ENCODE results near the gene TNRC6C.
A peak's percentile ranks its signal among the peaks of the same experiment; 100 is the strongest.

TNRC6C gene

DNA sequence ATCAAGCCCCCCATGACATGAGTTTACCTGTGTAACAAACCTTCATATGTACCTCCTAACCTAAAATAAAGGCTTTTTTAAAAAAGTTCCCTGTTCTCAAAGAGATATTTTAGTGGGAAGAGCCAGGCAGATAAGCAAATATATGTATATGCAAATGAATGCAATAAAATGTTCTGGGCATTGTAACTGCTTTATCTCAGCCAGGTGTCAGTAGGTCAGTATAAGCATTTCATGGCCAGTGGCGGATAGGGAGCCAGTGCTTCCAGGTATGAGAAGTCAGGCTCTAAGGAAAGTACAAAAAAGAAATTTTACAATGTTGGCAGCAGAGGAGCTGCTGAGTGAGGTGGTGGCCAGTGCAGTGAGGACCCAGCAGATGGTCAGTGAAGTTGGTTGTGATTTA lies 53.9 kb downstream of the TNRC6C start:
- Histone ChIP-seq H3K27me3 (ENCODE audit: control insufficient read depth in 3 of 3, insufficient read depth in 3 of 3, low read depth in 1 of 3, low read length in 3 of 3) (no peaks in the 10 kb centered on the region), H4K8ac (ENCODE audit: low read depth, low read length) (no peak overlapping the region)
- no CpG with 5 or more reads among the region's 1 CpG for WGBS, 2 donors (ENCODE audit: extremely low coverage in 2 of 2, insufficient read length in 2 of 2, insufficient replicate concordance in 1 of 2)

GRCh38 chr17:78013683-78014467 lies 55.4 kb downstream of the TNRC6C start:
- Histone ChIP-seq H2BK15ac (ENCODE audit: low read length) (no peak overlapping the region), H3K4ac (ENCODE audit: low read length) (no peak overlapping the region), H3K23ac (ENCODE audit: low read depth, low read length, poor library complexity) (no peak overlapping the region), H3K4me2 (ENCODE audit: insufficient read depth, low read length, poor library complexity, severe bottlenecking) (no peak overlapping the region), H3K36me3 (replicated peaks in 1 of 2; ENCODE audit: control insufficient read depth in 2 of 2, insufficient read depth in 2 of 2, low read length in 2 of 2) (peaks cover 5 to 54% of the 10 kb centered on the region in 2 donors), H3K14ac (ENCODE audit: low read length) (no peak overlapping the region), H3K9me3 (replicated peaks in 1 of 2; ENCODE audit: control insufficient read depth in 2 of 2, insufficient read depth in 1 of 2, low read depth in 1 of 2, low read length in 2 of 2) (peaks cover 0 to 2% of the 10 kb centered on the region in 2 donors), H4K91ac (ENCODE audit: low read depth, low read length, poor library complexity) (no peak overlapping the region), H4K8ac (ENCODE audit: low read depth, low read length) (no peak overlapping the region), H2AK5ac (ENCODE audit: low read depth, low read length) (no peak overlapping the region), H3K18ac (ENCODE audit: low read length) (no peak overlapping the region), H3K4me3 (ENCODE audit: low read length in 2 of 2) (no peak overlapping the region), H3K27ac (replicated peaks; ENCODE audit: low read length) (no peak overlapping the region), H3K9ac (ENCODE audit: low read depth, low read length, poor library complexity) (no peak overlapping the region), H2AFZ (ENCODE audit: low read length) (no peak overlapping the region), H2BK12ac (ENCODE audit: low read length) (no peak overlapping the region), H2BK120ac (ENCODE audit: low read depth, low read length) (no peak overlapping the region), H3K4me1 (ENCODE audit: control insufficient read depth in 2 of 2, insufficient read depth in 1 of 2, low read depth in 1 of 2, low read length in 2 of 2) (peaks cover 0 to 1% of the 10 kb centered on the region in 2 donors), H2BK5ac (ENCODE audit: low read length) (no peak overlapping the region), H3K79me1 (ENCODE audit: low read depth, low read length) (no peaks in the 10 kb centered on the region), H3K27me3 (ENCODE audit: control insufficient read depth in 3 of 3, insufficient read depth in 3 of 3, low read depth in 1 of 3, low read length in 3 of 3) (no peaks in the 10 kb centered on the region)
- peak; percentile 69 for DNase-seq (ENCODE audit: low spot score)
- WGBS, 2 donors (ENCODE audit: extremely low coverage in 2 of 2, insufficient read length in 2 of 2, insufficient replicate concordance in 1 of 2): no CpG with 5 or more reads among the region's 4 CpGs

More for the DNA sequence above, 53.9 kb downstream of the TNRC6C start:
- Histone ChIP-seq H2AK5ac (ENCODE audit: low read depth, low read length) (no peak overlapping the region), H2BK120ac (ENCODE audit: low read depth, low read length) (no peak overlapping the region), H2BK15ac (ENCODE audit: low read length) (no peak overlapping the region), H3K9ac (ENCODE audit: low read depth, low read length, poor library complexity) (no peak overlapping the region), H3K18ac (ENCODE audit: low read length) (no peak overlapping the region), H3K9me3 (replicated peaks in 1 of 2; ENCODE audit: control insufficient read depth in 2 of 2, insufficient read depth in 1 of 2, low read depth in 1 of 2, low read length in 2 of 2) (peaks cover 0 to 2% of the 10 kb centered on the region in 2 donors), H2AFZ (ENCODE audit: low read length) (no peak overlapping the region), H3K4me1 (ENCODE audit: control insufficient read depth in 2 of 2, insufficient read depth in 1 of 2, low read depth in 1 of 2, low read length in 2 of 2) (peaks cover 0 to 3% of the 10 kb centered on the region in 2 donors), H3K36me3 (replicated peaks in 1 of 2; ENCODE audit: control insufficient read depth in 2 of 2, insufficient read depth in 2 of 2, low read length in 2 of 2) (peaks cover 6 to 67% of the 10 kb centered on the region in 2 donors), H3K23ac (ENCODE audit: low read depth, low read length, poor library complexity) (no peak overlapping the region), H3K4me2 (ENCODE audit: insufficient read depth, low read length, poor library complexity, severe bottlenecking) (no peak overlapping the region), H3K4me3 (ENCODE audit: low read length in 2 of 2) (no peak overlapping the region), H2BK5ac (ENCODE audit: low read length) (no peak overlapping the region), H3K79me1 (ENCODE audit: low read depth, low read length) (no peaks in the 10 kb centered on the region), H4K91ac (ENCODE audit: low read depth, low read length, poor library complexity) (no peak overlapping the region), H3K4ac (ENCODE audit: low read length) (no peak overlapping the region), H3K14ac (ENCODE audit: low read length) (no peak overlapping the region), H2BK12ac (ENCODE audit: low read length) (no peak overlapping the region), H3K27ac (replicated peaks; ENCODE audit: low read length) (no peak overlapping the region)
- DNase-seq (ENCODE audit: low spot score): no peak

DNA sequence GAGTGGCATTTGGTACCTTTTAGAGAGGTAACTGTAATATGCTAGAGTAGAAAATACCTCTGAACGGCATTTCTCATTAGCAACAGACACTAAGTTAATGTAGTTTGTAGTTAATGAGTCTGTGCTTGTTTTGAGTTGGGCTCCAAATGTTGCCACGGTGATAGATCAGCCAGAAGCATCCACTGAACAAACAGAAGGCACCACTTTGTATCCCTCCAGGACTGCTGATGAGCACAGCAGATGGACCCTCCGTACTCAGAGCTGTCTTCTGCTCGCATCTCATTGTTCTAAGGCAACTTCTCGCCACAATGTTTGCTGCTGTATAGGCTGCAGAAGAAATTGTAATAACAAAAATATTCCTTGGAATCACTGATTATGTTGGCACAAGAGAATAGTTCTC lies 56.1 kb downstream of the TNRC6C start:
- no peak overlapping the region for H3K27ac ChIP-seq (replicated peaks; ENCODE audit: low read length)
- no peak overlapping the region for H2AK5ac ChIP-seq (ENCODE audit: low read depth, low read length)
- peaks cover 0 to 2% of the 10 kb centered on the region in 2 donors for H3K9me3 ChIP-seq (replicated peaks in 1 of 2; ENCODE audit: control insufficient read depth in 2 of 2, insufficient read depth in 1 of 2, low read depth in 1 of 2, low read length in 2 of 2)
- peaks cover 0 to 4% of the 10 kb centered on the region in 2 donors for H3K4me1 ChIP-seq (ENCODE audit: control insufficient read depth in 2 of 2, insufficient read depth in 1 of 2, low read depth in 1 of 2, low read length in 2 of 2)
- H3K23ac ChIP-seq (ENCODE audit: low read depth, low read length, poor library complexity): no peak overlapping the region
- H3K27me3 ChIP-seq (ENCODE audit: control insufficient read depth in 3 of 3, insufficient read depth in 3 of 3, low read depth in 1 of 3, low read length in 3 of 3): no peaks in the 10 kb centered on the region
- no peak overlapping the region for H2BK15ac ChIP-seq (ENCODE audit: low read length)
- no peak overlapping the region for H3K9ac ChIP-seq (ENCODE audit: low read depth, low read length, poor library complexity)
- H3K4me2 ChIP-seq (ENCODE audit: insufficient read depth, low read length, poor library complexity, severe bottlenecking): no peak overlapping the region
- H2BK12ac ChIP-seq (ENCODE audit: low read length): no peak overlapping the region
- peaks cover 4 to 49% of the 10 kb centered on the region in 2 donors for H3K36me3 ChIP-seq (replicated peaks in 1 of 2; ENCODE audit: control insufficient read depth in 2 of 2, insufficient read depth in 2 of 2, low read length in 2 of 2)
- H3K4me3 ChIP-seq (ENCODE audit: low read length in 2 of 2): no peak overlapping the region
- no peak overlapping the region for H3K18ac ChIP-seq (ENCODE audit: low read length)
- H4K8ac ChIP-seq (ENCODE audit: low read depth, low read length): no peak overlapping the region
- no peak for DNase-seq (ENCODE audit: low spot score)
- no peak overlapping the region for H4K91ac ChIP-seq (ENCODE audit: low read depth, low read length, poor library complexity)
- no peak overlapping the region for H3K4ac ChIP-seq (ENCODE audit: low read length)
- no peak overlapping the region for H2AFZ ChIP-seq (ENCODE audit: low read length)
- H2BK5ac ChIP-seq (ENCODE audit: low read length): no peak overlapping the region
- WGBS, 2 donors (ENCODE audit: extremely low coverage in 2 of 2, insufficient read length in 2 of 2, insufficient replicate concordance in 1 of 2): no CpG with 5 or more reads among the region's 5 CpGs
- H2BK120ac ChIP-seq (ENCODE audit: low read depth, low read length): no peak overlapping the region
- no peaks in the 10 kb centered on the region for H3K79me1 ChIP-seq (ENCODE audit: low read depth, low read length)
- no peak overlapping the region for H3K14ac ChIP-seq (ENCODE audit: low read length)

GRCh38 chr17:78016852-78017251 lies 58.3 kb downstream of the TNRC6C start:
- no peak overlapping the region for H3K9ac ChIP-seq (ENCODE audit: low read depth, low read length, poor library complexity)
- no peak overlapping the region for H2AK5ac ChIP-seq (ENCODE audit: low read depth, low read length)
- H4K8ac ChIP-seq (ENCODE audit: low read depth, low read length): no peak overlapping the region
- H2BK15ac ChIP-seq (ENCODE audit: low read length): no peak overlapping the region
- H3K4me3 ChIP-seq (ENCODE audit: low read length in 2 of 2): no peak overlapping the region
- peaks cover 2 to 34% of the 10 kb centered on the region in 2 donors for H3K36me3 ChIP-seq (replicated peaks in 1 of 2; ENCODE audit: control insufficient read depth in 2 of 2, insufficient read depth in 2 of 2, low read length in 2 of 2)
- H2BK120ac ChIP-seq (ENCODE audit: low read depth, low read length): no peak overlapping the region
- no CpG with 5 or more reads among the region's 1 CpG for WGBS, 2 donors (ENCODE audit: extremely low coverage in 2 of 2, insufficient read length in 2 of 2, insufficient replicate concordance in 1 of 2)
- no peak overlapping the region for H4K91ac ChIP-seq (ENCODE audit: low read depth, low read length, poor library complexity)
- H3K27ac ChIP-seq (replicated peaks; ENCODE audit: low read length): no peak overlapping the region
- H2BK12ac ChIP-seq (ENCODE audit: low read length): no peak overlapping the region
- H3K18ac ChIP-seq (ENCODE audit: low read length): no peak overlapping the region
- no peak overlapping the region for H2AFZ ChIP-seq (ENCODE audit: low read length)
- no peak overlapping the region for H3K4me2 ChIP-seq (ENCODE audit: insufficient read depth, low read length, poor library complexity, severe bottlenecking)
- no peak for DNase-seq (ENCODE audit: low spot score)
- no peak overlapping the region for H3K4ac ChIP-seq (ENCODE audit: low read length)
- peaks cover 0 to 2% of the 10 kb centered on the region in 2 donors for H3K9me3 ChIP-seq (replicated peaks in 1 of 2; ENCODE audit: control insufficient read depth in 2 of 2, insufficient read depth in 1 of 2, low read depth in 1 of 2, low read length in 2 of 2)
- H3K23ac ChIP-seq (ENCODE audit: low read depth, low read length, poor library complexity): no peak overlapping the region
- H2BK5ac ChIP-seq (ENCODE audit: low read length): no peak overlapping the region
- no peaks in the 10 kb centered on the region for H3K79me1 ChIP-seq (ENCODE audit: low read depth, low read length)
- peaks cover 4 to 6% of the 10 kb centered on the region in 2 donors for H3K4me1 ChIP-seq (ENCODE audit: control insufficient read depth in 2 of 2, insufficient read depth in 1 of 2, low read depth in 1 of 2, low read length in 2 of 2)
- no peaks in the 10 kb centered on the region for H3K27me3 ChIP-seq (ENCODE audit: control insufficient read depth in 3 of 3, insufficient read depth in 3 of 3, low read depth in 1 of 3, low read length in 3 of 3)
- H3K14ac ChIP-seq (ENCODE audit: low read length): no peak overlapping the region

Data from neuronal stem cell (in vitro differentiated cells).